GM19452 (cell line): Measurements from ENCODE around the gene FAT1.

Source experiments
- ATAC-seq: cut with Tn5 transposase; IDR thresholded peaks from one replicate; pipeline ENCODE4 v1.9.1; 2021; ENCODE audit not compliant: unreplicated experiment

The FAT1 gene

GRCh38 chr4:186580669-186581068, 143.0 kb downstream of the FAT1 start:
- ATAC-seq: no peak

- no peak for ATAC-seq
These were observed 153.3 kb downstream of the FAT1 start for GRCh38 chr4:186570193-186570996.

DNA sequence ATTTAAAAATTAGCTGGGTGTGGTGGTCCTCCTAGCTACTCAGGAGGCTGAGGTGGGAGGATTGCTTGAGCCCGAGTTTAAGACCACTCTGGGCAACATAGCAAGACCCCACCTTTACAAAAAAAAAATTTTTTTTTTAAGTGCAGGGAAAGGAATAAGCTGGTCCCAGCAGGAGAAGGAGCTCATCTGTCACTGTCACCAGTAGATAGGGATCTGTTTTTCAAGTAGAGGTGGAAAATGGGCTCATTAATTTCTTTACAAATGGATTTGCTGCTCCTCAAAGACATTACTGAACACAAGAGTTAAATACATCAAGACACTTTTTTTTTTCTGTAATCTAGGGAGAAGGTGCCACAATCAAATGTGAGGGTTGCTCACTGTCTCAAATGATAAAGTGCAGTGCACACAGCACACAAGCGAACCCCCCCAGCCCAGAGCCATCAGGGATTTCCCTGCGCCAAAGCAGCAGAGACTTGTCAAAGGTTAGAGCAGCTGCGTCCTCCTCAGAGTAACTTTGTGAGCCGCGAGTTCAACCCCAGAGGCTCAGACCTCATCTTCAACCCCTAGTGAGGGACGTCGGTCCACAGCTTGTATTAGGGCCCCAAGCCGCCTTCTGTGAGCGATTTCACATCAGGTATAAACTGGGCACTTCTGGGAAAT, 154.0 kb downstream of the FAT1 start:
- ATAC-seq: no peak

DNA sequence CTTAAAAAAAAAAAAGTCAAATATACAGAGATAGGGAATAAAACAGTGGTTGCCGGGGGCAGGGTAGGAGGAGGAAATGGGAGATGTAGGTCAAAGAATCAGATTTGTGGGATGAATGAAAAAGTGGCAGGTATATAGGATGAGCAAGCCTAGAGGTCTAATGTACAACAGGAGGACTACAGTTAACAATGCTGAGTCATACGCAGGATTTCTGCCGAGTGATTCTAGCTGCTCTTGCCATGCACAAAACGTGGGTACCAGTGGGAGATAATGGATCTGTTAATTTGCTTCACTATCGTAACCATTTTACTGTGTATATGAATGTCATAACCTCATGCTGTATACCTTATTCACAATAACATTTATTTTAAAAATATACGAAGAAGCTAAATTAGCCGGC, 157.6 kb downstream of the FAT1 start:
- no peak for ATAC-seq

DNA sequence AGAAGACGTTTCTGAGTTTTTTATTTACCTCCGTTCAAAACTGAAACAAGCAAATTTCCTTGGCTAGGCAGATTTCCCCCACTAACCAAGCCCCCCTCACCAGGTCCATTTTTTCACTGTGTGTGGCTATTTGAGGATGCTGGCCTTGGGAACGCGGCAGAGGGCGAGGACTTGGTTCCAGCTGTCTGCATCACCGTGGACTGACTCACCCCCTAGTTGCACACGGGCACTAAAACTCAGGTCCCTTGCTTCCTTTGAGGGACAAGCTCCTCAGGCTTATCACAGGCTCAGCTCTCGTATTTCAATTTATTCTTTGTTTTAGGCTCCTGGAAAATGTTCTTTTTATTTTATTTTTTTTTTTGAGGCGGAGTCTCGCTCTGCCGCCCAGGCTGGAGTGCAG, 159.9 kb downstream of the FAT1 start:
- ATAC-seq: no peak

- no peak for ATAC-seq
These were observed 161.9 kb downstream of the FAT1 start for GRCh38 chr4:186561748-186562147.

DNA sequence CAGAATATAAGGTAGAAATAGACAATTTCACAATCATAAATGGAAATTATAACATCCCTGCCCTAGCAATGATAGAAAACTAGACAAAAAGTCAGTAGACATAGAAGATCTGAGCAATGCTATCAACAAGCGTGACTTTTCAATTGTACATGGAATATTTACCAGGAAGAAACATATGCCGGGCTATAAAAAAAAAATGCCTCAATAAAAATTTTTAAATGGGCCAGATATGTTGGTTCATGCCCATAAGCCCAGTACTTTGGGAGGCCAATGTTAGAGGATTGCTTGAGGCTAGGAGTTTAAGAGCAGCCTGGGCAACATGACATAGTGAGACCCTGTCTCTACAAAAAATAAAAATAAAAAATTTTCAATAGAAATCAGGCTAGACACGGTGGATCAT, 163.0 kb downstream of the FAT1 start:
- ATAC-seq: no peak

GRCh38 chr4:186557486-186557885, 166.2 kb downstream of the FAT1 start:
- no peak for ATAC-seq

GRCh38 chr4:186557061-186557460, 166.6 kb downstream of the FAT1 start:
- no peak for ATAC-seq

DNA sequence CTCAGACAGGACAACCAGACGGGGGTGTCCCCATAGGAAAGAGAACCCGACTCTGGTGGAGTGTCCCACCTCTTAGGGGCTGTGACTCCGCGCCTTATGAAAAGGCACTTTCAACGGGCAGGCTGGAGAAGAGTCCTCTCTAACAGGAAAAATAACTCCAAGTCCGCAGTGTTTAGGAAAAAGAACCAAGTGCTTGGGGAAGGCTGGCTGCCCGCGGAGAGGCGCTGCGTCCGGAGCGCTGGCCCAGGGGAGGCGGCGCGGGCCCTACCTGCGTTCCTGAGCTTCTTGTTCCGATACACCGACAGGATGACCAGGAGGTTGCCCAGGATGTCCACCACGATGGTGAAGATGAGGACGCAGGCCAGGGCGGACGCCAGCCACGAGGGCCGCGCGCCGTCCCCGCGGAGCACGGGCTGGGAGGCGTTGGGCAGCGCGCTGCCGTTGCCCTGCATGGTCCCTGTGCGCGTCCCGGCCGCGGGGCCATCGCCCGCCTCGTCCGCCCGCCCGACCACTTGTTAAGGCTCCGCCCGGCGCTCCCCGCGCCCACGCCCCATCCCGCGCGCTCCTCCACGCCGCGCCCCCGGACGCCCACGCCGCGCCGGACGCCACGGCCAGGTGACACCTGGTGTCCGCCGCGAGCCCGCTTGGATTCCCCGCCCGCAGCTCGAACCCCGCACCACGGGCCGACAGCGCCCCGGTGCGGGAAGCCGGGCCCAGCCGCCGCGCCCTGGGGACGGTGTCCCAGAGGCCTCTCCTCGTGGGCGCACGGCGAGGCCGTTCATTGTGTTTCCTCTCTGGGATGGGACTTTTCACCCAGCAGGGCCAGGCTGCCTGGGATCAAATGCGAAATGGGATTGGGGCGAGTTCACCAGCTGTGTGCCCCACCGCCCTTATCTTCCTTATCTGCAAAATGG, 168.5 kb downstream of the FAT1 start, which contains the start of gene MTNR1A:
Gene MTNR1A, minus strand, starts transcription at position 654 of the 914 bp plus-strand sequence. Its CDS starts 202 bp downstream, at position 452.
- no peak for ATAC-seq

DNA sequence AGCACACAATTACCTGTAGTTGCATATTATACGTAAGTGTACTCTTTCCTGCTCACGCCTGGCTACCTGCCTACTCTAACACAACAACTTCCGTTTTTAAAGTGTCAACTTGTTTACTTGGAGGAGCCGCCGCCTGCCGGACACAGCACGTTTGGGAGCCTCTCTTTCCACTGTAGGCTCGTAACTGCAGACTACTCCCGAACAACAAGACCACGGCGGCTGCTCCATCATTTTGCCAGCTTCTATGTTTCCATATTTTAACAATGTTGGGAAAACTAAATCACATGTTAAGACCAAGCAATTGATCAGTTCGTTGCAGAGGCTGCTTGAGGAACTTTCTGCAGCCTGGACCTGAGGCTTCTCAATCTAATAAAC, 169.1 kb downstream of the FAT1 start:
- no peak for ATAC-seq

DNA sequence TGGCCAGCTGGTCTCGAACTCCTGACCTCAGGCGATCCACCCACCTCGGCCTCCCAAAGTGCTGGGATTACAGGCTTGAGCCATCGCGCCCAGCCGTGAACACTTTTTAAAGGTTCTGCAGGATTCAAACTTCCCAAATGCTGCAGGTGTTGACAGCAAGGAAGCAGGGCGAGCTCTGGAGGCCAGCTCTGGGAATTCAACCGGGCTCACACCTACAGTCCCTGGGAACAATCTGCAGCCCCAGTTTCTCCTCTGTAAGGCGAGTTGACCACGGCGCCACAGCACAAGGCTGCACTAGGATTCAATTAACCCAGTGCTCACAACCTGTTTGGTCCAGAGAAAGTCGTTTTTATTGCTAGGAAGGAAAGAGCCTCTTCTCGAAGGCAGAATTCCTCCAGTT, 169.9 kb downstream of the FAT1 start:
- no peak for ATAC-seq

- ATAC-seq: no peak
These were observed 171.8 kb downstream of the FAT1 start for GRCh38 chr4:186551849-186552248.

- ATAC-seq: no peak
These were observed 178.2 kb downstream of the FAT1 start for GRCh38 chr4:186545436-186545835.

DNA sequence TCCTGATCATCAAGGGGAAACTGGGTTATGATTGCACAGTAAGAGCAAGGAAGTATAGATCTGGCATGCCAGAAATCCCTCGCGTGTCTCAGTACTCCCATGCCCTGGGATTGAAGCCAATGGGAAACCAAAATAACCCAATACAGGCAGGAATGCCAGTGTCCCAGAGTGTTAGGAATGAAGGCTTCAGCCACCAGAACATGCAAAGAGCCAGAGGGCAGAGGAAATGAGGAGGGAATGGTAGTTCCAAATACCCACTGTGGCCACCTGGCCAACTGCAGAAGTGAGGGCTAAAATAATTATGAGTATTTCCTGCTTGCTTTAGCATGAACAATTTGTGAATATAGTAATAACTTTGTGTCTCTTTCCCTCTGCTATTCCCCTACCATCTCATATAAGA, 180.4 kb downstream of the FAT1 start:
- no peak for ATAC-seq

GRCh38 chr4:186541801-186542200, 181.9 kb downstream of the FAT1 start:
- ATAC-seq: no peak

DNA sequence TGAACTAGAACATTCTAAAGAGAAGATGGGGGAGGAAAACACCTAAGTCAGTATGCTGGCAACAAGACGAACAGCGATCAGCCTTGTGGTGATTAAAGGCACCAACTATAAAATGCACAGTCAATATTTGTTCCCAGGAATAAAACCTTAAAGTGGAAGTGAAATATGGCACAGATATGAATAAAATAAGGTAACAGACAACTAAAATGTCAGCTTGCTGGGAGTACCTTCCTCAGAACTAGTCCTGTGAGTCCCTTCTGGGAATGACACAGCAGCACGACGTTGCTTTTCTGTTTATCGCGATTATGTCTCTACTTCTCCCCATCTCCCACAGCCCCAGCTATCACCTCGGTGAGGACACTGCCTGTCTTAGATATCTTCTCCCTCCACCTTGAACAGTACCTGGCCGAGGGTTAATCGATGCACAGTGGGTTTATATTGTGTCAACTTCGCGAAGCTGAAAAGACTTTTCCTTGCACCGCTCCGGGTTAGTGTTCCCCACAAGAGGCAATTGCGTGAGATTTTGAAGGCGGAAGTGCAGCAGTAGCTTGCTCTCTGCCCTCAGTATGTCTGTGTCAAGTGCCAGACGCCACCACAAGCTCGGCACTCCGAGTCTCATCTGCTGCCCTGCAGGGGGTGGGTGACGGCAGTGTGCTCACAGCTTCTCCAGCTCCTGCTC, 185.7 kb downstream of the FAT1 start:
- no peak for ATAC-seq
